Cardiac ventricle fibroblast (primary cell): ENCODE data around the gene PYGB. TPM values are rescaled to one million over a fixed set of nuclear protein-coding genes. Genes with fewer than 3 reads are reported as not detected.

Experiments used
- total RNA-seq: library from RNA; depleted of rRNA; stranded (reverse); fragments of >200 nt; gene quantifications from 2 replicates; pipeline ENCODE4 v1.2.3, GENCODE V29; 2015

The PYGB gene
- 102 and 105 TPM in 2 replicates for total RNA-seq

DNA sequence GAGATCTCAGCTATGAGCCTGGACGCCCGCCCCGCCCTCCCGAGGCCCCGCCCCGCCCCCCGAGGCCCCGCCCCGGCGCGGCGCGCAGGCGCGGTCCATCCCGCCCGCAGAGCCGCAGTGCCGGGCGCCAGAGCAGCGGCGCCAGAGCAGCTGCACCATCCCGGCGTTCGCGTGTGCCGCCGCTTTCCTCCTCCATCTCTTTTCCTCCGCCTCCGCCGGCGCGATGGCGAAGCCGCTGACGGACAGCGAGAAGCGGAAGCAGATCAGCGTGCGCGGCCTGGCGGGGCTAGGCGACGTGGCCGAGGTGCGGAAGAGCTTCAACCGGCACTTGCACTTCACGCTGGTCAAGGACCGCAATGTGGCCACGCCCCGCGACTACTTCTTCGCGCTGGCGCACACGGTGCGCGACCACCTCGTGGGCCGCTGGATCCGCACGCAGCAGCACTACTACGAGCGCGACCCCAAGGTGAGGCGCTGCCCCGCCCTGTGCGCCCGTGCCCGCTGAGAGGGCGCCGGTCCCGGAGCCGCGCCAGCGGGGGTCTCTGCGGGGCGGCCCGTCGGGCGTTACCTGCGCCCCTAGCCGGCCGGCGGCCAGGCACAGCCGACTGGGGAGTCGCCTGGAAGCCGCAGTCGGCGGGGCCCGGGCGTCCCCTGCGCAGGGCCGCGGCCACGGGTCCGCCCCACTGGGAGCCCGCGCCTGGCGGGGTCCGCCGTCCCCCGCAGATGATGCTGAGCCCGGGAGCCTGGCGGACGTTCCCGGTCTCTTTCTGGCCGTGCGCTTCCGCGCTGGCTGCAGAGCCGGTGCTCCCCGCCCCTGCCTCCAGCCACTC lies at the start of gene PYGB:
PYGB (plus strand) TSS at position 130 of the 830 bp plus-strand sequence; CDS start at position 224, 94 bp downstream.

Other genes with a start within 250 kb of the PYGB start
- 24.8 and 29.9 TPM in 2 replicates for gene ACSS1, start 189.9 kb upstream of the PYGB start, total RNA-seq
- gene VSX1, start 165.9 kb upstream of the PYGB start, total RNA-seq, result not detected in 2 replicates
- 26.2 and 30.8 TPM in 2 replicates for gene ENTPD6, start 52.4 kb upstream of the PYGB start, total RNA-seq
- 19.6 and 24.9 TPM in 2 replicates for gene ABHD12, start 142.8 kb downstream of the PYGB start, total RNA-seq
- gene GINS1, start 159.6 kb downstream of the PYGB start, total RNA-seq, result 0.88 and 1.2 TPM in 2 replicates